Measurements from ENCODE around the gene ADAMTSL1.

DNA sequence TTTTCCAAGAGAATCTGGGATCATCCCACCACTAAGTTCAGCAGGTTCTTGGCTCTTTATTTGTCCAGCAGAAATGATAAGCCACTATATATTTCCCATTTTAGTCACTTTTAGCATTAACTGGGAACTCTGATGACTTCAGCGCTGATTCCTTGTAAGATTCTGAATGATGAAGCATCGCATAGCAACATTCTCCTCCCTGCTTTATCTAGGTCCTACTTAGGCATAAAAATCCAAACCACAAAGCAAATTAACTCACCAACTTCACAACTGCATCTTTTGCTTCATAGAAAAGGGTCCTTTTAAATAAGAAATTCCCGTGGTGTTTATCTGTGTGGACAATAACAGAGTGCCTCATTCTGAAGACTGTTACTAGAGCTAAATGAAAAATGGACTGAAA is 355.1 kb downstream of the ADAMTSL1 start:
- TF ChIP-seq POLR2A (IDR thresholded peaks at IDR 0.05) (no peak), EP300 (IDR thresholded peaks at IDR 0.05) (no peak)
- TF ChIP-seq, protein P1, sequence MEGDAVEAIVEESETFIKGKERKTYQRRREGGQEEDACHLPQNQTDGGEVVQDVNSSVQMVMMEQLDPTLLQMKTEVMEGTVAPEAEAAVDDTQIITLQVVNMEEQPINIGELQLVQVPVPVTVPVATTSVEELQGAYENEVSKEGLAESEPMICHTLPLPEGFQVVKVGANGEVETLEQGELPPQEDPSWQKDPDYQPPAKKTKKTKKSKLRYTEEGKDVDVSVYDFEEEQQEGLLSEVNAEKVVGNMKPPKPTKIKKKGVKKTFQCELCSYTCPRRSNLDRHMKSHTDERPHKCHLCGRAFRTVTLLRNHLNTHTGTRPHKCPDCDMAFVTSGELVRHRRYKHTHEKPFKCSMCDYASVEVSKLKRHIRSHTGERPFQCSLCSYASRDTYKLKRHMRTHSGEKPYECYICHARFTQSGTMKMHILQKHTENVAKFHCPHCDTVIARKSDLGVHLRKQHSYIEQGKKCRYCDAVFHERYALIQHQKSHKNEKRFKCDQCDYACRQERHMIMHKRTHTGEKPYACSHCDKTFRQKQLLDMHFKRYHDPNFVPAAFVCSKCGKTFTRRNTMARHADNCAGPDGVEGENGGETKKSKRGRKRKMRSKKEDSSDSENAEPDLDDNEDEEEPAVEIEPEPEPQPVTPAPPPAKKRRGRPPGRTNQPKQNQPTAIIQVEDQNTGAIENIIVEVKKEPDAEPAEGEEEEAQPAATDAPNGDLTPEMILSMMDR (IDR thresholded peaks at IDR 0.05) = no peak
